ENCODE data around the gene ARHGAP12. TPM values are rescaled to one million over a fixed set of nuclear protein-coding genes. Genes with fewer than 3 reads are reported as not detected.
A peak's percentile ranks its signal among the peaks of the same experiment; 100 is the strongest.

Gene ARHGAP12
- total RNA-seq, 1 donor from 2014 or later, result 50.5 TPM

DNA sequence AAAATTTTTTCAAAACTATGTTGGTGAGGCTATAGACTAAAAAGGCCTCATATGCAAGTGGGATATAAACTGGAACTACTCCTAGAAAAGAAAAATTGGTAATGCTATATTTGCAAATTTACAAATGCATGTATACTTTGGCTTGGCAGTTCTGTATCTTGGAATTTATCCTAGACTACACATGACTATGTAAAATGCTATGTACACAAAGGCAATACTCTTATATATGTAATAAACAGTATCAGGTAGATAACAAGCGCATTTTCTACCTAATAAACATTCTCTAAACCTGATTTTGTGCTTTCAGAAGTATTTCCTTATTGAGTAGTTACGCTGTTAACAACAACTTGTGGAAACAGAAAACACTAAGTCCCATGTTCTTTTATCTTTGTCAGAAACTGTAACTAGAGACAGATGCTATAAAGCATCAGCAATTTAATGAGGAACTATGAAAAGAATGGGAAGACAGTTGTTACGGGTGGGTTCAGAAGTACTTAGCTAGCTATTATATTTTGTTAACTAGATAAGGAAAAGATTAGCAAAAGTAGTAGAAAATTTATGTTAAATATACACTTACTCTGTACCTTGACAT is 107.8 kb downstream of the ARHGAP12 start:
- no peak for DNase-seq (ENCODE audit: low read depth)

DNA sequence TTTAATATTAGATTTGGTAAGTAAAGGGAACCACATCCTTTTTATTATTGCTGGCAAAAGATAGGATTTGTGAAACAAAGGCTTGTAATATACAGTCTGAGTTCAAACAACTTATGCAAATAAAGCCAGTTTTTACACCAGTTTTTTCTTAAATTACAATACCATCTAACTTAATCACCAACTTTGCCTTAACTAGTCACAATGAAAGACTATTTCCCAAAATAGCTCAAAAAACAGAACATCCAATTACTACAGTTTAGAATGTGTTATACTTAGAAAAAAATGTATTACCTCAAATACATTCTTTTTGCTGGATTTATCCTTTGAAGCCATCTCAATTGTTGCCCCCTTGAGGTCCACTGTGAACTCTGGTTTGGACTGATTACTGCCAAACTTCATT is 108.5 kb downstream of the ARHGAP12 start:
- no peak for DNase-seq (ENCODE audit: low read depth)

- DNase-seq (ENCODE audit: low read depth), result no peak
These were observed 109.2 kb downstream of the ARHGAP12 start for GRCh38 chr10:31819391-31819820.

DNA sequence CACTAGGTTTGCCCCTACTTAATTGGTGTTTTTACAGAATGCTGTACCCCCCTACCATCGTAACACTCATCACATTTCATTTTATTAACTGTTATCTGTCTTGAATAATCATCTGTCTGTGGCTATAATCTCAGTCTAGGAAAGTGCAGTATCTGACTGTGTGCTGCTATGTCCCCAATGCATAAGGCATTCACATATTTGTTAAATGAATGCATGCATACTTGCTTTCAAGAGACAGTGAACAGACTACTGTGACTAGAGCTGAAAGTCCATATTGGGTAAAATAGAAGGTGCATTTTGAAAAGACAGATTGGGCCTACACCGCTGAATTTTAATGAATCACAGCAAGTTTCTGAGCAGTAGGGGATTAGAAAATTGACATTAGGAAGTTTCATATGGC is 112.3 kb downstream of the ARHGAP12 start:
- DNase-seq (ENCODE audit: low read depth), result no peak

GRCh38 chr10:31808258-31809218 is 120.1 kb downstream of the ARHGAP12 start:
- DNase-seq (ENCODE audit: low read depth), result peak; percentile 63

GRCh38 chr10:31804352-31804810 is 124.2 kb downstream of the ARHGAP12 start:
- no peak for DNase-seq (ENCODE audit: low read depth)

DNA sequence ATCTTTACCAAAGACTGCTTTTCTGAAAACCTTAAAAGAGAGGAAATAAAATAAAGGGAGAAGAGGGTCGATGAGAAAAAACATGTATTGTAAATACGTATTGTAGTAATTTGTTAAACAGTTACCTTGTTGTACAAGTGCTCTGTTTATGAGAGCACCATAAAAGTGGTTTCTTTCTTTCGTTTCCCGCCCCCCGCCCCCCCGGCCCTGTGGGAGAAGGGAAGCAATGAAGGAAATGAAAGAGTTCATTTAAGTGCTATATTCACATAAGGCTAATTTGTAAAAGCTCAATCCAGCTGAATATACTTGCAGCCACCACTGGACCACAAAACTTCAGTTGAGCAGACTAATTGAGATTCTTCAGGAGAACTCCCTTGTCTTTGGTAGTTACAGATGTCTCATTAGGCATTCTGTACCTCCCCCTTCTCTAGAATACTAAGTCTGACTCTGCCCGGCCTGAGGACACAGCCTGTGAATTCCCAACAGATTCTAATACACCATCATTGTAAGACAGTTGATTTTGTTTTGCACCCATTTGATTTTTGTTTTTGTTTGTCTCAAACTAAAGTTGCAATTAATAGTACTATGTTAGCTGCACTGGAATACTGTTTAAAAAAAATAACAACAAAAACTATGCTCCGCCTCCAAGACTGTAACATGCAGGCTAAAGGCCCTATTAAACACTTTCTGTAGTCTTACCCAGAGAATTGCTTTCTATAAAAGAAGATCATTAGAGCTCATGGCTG is 124.9 kb downstream of the ARHGAP12 start:
- no peak for DNase-seq (ENCODE audit: low read depth)

GRCh38 chr10:31799181-31799580 is 129.4 kb downstream of the ARHGAP12 start:
- no peak for DNase-seq (ENCODE audit: low read depth)

- DNase-seq (ENCODE audit: low read depth), result no peak
These were observed 135.9 kb downstream of the ARHGAP12 start for GRCh38 chr10:31792745-31793144.

DNA sequence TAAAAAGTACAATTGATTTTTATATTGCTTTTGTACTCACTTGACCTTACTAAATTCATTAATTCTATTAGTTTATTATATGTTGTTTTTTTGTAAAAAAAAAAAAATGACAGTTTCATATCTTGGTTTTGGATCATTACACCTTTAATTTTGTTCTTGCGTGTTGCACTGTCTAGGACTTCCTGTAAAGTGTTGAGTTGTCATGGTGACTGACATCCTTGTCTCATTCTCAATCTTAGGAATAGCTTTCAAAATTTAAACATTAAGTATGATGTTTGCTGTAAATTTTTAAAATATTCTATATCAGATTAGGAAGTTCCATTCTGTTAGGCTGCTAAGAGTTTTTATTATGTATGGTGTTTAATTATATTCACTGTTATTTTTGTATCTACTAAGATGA is 139.1 kb downstream of the ARHGAP12 start:
- DNase-seq (ENCODE audit: low read depth), result no peak

- DNase-seq (ENCODE audit: low read depth), result no peak
These were observed 145.9 kb downstream of the ARHGAP12 start for GRCh38 chr10:31782701-31783100.

GRCh38 chr10:31780717-31781116 is 147.9 kb downstream of the ARHGAP12 start:
- DNase-seq (ENCODE audit: low read depth), result no peak

DNA sequence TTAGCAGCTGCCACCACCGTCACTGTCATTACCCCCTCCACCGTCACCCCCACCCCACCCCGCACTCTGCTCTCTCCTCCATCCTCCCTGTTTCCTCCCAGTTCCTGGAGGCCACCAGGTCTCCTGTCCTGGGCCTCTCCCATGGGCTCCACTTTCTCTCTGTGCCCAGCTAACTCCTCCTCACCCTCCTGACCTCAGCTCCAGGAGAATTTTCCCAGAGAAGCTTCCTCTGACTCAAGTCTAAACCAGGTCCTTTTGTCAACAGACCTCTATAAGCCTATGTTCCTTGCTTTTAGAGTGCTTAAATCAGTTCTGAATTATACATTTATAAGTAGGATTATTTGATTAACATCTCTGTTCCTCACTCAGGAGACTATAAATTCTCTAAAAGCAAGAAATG is 150.0 kb downstream of the ARHGAP12 start:
- DNase-seq (ENCODE audit: low read depth), result no peak

- DNase-seq (ENCODE audit: low read depth), result no peak
These were observed 152.5 kb downstream of the ARHGAP12 start for GRCh38 chr10:31776159-31776558.

- DNase-seq (ENCODE audit: low read depth), result no peak
These were observed 153.5 kb downstream of the ARHGAP12 start for GRCh38 chr10:31774928-31775650.

DNA sequence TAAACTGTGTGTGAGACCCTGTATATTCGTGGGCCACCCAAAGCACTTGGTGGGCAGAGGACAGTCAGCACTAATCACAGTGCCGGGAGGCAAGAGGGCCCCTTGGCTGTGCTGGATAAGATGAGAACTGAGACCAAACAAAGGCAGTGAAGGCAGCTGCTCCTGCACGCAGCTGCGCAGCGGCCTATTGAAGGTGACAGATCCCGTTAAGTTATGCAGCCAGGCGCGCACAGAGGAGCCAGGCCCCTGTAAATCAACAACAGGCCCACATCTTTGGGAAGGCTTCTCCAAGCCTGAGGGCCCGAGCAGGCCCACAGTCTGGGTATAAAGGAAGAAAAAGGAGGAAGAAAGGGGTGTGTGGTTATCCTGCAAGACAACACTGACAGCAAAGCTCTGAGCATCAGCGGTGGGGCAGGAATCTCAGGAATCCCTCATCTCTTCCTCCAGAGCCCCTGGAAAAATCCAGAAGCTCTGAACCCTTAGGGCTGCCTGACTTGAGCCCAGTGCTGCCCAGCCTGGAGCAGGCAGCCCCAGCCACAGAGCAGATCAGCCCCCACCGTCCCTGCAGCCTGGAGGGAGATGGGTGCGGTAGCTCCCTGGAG is 154.2 kb downstream of the ARHGAP12 start:
- no peak for DNase-seq (ENCODE audit: low read depth)

DNA sequence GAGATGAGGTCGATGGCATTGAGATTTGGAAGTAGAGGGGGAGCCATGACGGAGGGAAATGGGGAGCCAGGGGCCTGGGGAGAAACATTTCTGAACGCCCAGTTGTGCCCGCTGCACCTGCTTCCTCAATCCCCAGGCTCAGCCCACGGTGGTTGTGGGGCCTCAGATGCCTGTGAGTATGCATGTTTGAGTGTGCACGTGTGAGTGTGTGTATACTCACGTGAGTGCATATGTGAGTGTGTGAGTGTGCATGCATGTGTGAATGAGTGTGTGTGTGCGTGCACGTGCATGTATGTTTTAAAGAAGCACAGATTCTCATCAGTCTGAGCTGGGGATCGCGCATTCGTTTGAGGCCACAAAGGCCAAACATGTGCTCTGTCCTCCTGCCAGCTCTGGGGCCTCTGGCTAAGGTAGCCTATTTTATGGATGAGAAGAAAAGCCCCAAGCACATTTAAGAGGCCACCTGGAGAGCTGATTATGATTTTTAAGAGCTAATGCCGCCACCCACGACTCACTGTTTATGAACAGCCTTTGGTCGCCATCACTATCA is 154.8 kb downstream of the ARHGAP12 start:
- no peak for DNase-seq (ENCODE audit: low read depth)

DNA sequence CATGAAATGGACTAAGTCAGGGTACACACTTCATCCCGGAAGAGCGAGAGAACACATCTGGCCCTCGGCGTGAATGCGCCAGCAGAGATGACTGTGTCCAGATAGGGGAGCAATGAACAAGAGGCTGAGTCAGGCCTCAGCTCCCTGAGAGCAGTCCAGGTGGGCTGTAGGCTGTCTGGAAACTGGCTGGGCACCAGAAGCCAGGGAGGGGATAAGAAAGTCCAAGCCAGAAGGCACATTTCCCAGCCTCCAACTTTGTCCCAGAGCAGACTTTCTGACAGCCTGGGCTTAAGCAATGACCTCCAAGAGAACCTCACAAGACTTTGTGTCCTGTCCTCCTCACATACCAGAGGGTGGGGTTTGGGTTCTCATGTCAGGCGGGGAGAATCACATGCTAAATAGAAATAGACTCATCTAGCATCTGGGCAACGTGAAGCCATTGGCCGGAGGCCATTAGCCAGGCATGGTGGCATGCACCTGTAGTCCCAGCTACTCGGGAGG is 157.2 kb downstream of the ARHGAP12 start:
- no peak for DNase-seq (ENCODE audit: low read depth)

DNA sequence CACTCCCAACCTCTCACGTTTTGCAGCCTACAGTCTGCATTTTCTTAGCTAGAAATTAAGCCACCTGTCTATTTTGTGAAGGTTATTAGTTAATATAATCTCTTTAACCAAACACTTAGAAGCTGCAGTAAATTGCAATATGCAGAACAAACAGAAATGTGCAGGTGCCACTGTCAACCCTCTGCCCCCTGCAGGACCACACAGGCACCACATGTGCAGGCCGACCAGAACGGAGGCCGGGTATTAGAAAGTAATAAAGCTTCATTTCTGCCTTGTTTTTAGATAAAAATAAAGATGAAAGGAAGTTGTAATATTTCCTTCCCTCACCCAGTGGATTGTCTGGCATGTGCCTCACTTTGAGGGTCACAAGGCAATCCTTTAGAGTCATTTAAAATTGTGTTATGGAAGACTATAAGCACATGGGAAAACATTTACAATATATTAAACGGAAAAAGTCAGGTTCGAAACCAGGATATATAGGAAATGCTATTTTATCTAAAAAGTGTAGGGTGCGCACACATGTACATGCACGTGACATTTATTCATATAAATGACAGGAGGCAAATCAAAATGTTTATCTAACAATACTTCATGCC is 158.2 kb downstream of the ARHGAP12 start:
- DNase-seq (ENCODE audit: low read depth), result peak; percentile 11

- DNase-seq (ENCODE audit: low read depth), result peak; percentile 21
These were observed 159.1 kb downstream of the ARHGAP12 start for GRCh38 chr10:31769564-31769963.
